ENCODE results near the gene KDM6A. TPM values are rescaled to one million over a fixed set of nuclear protein-coding genes. Genes with fewer than 3 reads are reported as not detected.

The KDM6A gene
- total RNA-seq, 1 experiment from 2014 or later = 42.8 TPM

DNA sequence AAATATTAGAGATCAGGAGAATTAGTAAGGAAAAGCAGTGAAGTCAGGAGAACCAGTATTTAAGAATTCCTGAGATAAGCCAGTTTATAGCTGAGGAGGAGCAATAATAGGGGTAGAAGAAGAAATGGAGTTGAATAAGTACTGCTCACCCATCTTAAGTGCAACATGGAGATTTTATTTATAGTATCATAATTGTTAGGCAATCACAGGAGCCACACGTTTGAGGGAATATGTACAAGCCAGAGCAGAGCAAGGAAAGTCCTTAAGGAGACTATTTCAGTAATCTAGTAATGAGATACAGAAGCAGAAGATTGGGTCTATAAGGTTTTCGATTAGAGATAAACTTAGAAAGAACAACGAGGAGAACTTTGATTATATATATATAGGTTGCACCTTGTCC, 145.0 kb downstream of the KDM6A start:
- H3K4ac ChIP-seq (ENCODE audit: low read depth, low read length) = no peak overlapping the region
- H2AFZ ChIP-seq (ENCODE audit: low read length) = no peak overlapping the region
- no peak overlapping the region for H2BK15ac ChIP-seq (ENCODE audit: low read depth, low read length)
- no peak overlapping the region for H3K23ac ChIP-seq (ENCODE audit: insufficient read length, low read depth, low read length)
- no peaks in the 10 kb centered on the region for H3K23me2 ChIP-seq (ENCODE audit: insufficient read length, low read depth, low read length, poor library complexity, severe bottlenecking)
- no peak overlapping the region for H2BK20ac ChIP-seq (ENCODE audit: low read depth, low read length, poor library complexity, severe bottlenecking)
- H4K91ac ChIP-seq (ENCODE audit: insufficient read length, low read depth, low read length) = no peak overlapping the region
- no peak overlapping the region for H2BK120ac ChIP-seq (ENCODE audit: low read depth, low read length, poor library complexity, severe bottlenecking)
- WGBS (ENCODE audit: extremely low coverage, insufficient read length, low lambda C conversion rate) = no CpG with 5 or more reads among the region's 3 CpGs
- H3K4me1 ChIP-seq (ENCODE audit: insufficient read depth, low read length) = no peaks in the 10 kb centered on the region; the same call in 1 of the 2 replicates
- H3T11ph ChIP-seq (ENCODE audit: low read length) = no peak overlapping the region
- Mint-ChIP-seq H3K4me1 (peaks cover 11 to 31% of the 10 kb centered on the region in 2 experiments), H3K27ac (no peak overlapping the region), H3K27me3 (ENCODE audit: low read depth) (no peaks in the 10 kb centered on the region), H3K36me3 (ENCODE audit: insufficient read depth in 1 of 3, low read depth in 3 of 3) (peaks cover 0 to 7% (median 3%) of the 10 kb centered on the region in 3 experiments; a peak in 3 of 7 replicates), H3K4me3 (no peak overlapping the region), H3K9me3 (peaks cover 40 to 45% of the 10 kb centered on the region in 2 experiments)
- no peak overlapping the region for H2BK12ac ChIP-seq (ENCODE audit: insufficient read length, low read depth, low read length)
- DNase-seq = no peak
- H3K18ac ChIP-seq (ENCODE audit: insufficient read length, low read depth, low read length) = no peak overlapping the region
- no peak overlapping the region for H3K14ac ChIP-seq (ENCODE audit: insufficient read depth, low read length)
- TF ChIP-seq, protein P1, sequence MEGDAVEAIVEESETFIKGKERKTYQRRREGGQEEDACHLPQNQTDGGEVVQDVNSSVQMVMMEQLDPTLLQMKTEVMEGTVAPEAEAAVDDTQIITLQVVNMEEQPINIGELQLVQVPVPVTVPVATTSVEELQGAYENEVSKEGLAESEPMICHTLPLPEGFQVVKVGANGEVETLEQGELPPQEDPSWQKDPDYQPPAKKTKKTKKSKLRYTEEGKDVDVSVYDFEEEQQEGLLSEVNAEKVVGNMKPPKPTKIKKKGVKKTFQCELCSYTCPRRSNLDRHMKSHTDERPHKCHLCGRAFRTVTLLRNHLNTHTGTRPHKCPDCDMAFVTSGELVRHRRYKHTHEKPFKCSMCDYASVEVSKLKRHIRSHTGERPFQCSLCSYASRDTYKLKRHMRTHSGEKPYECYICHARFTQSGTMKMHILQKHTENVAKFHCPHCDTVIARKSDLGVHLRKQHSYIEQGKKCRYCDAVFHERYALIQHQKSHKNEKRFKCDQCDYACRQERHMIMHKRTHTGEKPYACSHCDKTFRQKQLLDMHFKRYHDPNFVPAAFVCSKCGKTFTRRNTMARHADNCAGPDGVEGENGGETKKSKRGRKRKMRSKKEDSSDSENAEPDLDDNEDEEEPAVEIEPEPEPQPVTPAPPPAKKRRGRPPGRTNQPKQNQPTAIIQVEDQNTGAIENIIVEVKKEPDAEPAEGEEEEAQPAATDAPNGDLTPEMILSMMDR (conservative IDR thresholded peaks at IDR 0.05) = no peak
- H3K56ac ChIP-seq (ENCODE audit: insufficient read length, low read depth, low read length) = no peak overlapping the region
- H3K79me1 ChIP-seq (ENCODE audit: insufficient read depth, low read depth, low read length, poor library complexity, severe bottlenecking) = no peaks in the 10 kb centered on the region
- no peak overlapping the region for H2AK5ac ChIP-seq (ENCODE audit: insufficient read length, low read length)
- no peaks in the 10 kb centered on the region for H3K27me3 ChIP-seq (ENCODE audit: insufficient read depth, low read length)
- no peak overlapping the region for H4K5ac ChIP-seq (ENCODE audit: insufficient read length, low read depth, low read length)
- H3K27ac ChIP-seq (ENCODE audit: insufficient read length, low read depth, low read length) = no peak overlapping the region
- H4K20me1 ChIP-seq (ENCODE audit: control insufficient read depth, insufficient read depth, insufficient read length) = no peaks in the 10 kb centered on the region
- peaks cover 8% of the 10 kb centered on the region for H3K9me3 ChIP-seq (ENCODE audit: control insufficient read depth, low read depth, low read length)
- no peak overlapping the region for H3K9ac ChIP-seq (ENCODE audit: extremely low read depth, insufficient read length, low read length)
- H3K4me2 ChIP-seq (ENCODE audit: insufficient read depth, insufficient read length, low read length) = no peak overlapping the region
- H3K79me2 ChIP-seq (ENCODE audit: insufficient read depth, low read length) = peaks cover 19% of the 10 kb centered on the region
- no peak overlapping the region for H4K8ac ChIP-seq (replicated peaks; ENCODE audit: insufficient read length, low read depth, low read length)
- no peak overlapping the region for H2BK5ac ChIP-seq (ENCODE audit: insufficient read length, low read length)
